KOPT-K1 (cell line): ENCODE results near the gene VTI1A.
"Not testable (repeated sequence)": the region's sequence is repeated elsewhere in the genome, so short reads cannot be mapped to it uniquely, and the experiment has no call there.

ENCODE experiments used
- H3K27ac ChIP-seq: fragments of 200-600 bp; sonication (generic); 2 replicates; pipeline ENCODE4 v1.5.1; 2016; ENCODE audit warnings: antibody characterized with exemption, mild to moderate bottlenecking, low read depth, low read length; ENCODE audit not compliant: poor library complexity, severe bottlenecking
- H3K36me3 ChIP-seq: fragments of 200-600 bp; sonication (generic); 2 replicates; pipeline ENCODE4 v1.5.1; 2017; ENCODE audit warnings: antibody characterized with exemption, mild to moderate bottlenecking, low read length, moderate library complexity; ENCODE audit not compliant: insufficient read depth
- H3K9me3 ChIP-seq: fragments of 200-600 bp; sonication (generic); 2 replicates; pipeline ENCODE4 v1.5.1; 2017; ENCODE audit warnings: antibody characterized with exemption, low read length, mild to moderate bottlenecking; ENCODE audit not compliant: insufficient read depth, poor library complexity, severe bottlenecking

Gene VTI1A

DNA sequence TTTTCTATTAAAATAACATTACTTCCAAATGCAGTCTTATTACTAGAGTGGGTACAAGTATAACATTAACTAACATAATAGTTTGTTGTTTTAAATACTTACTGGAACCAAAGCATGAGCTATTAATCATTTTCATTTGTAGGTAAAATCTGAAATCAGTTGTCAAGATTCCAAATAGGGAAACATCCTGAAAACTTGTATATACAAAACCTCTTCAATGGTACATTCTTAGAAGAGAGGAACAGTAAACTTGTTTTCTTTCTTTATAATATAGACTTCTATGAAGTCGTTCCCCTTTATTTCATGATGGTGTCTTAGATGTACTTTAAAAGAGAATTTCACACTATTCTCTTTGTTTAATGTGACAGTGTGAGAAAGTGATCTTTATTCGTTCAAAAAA lies 85.9 kb downstream of the VTI1A start:
- H3K27ac ChIP-seq: no peak overlapping the region
- 0 out of 2 replicates have a peak, but pooled peaks cover under 1% of the 10 kb centered on the region for H3K36me3 ChIP-seq
- H3K9me3 ChIP-seq: no peaks in the 10 kb centered on the region

DNA sequence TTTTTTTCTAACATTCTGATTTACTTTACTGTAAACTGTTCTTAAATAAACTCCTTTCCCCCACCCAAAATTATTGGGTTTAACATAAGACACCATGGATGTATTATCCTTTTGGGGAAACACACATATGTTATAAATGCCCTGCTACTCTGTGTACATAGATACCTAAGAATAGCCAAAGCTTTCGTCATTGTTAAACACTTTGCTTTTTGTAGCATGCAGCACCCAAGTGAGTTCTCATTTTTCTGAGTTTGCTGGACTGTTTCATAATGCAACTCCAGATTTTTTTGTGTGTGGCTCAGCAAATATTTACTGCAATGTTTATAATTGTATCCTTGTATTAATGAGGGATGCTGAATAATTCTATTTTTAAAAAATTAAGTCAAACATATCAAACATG lies 86.9 kb downstream of the VTI1A start:
- Histone ChIP-seq H3K9me3 (no peaks in the 10 kb centered on the region), H3K36me3 (peaks cover 10% of the 10 kb centered on the region), H3K27ac (no peak overlapping the region)

DNA sequence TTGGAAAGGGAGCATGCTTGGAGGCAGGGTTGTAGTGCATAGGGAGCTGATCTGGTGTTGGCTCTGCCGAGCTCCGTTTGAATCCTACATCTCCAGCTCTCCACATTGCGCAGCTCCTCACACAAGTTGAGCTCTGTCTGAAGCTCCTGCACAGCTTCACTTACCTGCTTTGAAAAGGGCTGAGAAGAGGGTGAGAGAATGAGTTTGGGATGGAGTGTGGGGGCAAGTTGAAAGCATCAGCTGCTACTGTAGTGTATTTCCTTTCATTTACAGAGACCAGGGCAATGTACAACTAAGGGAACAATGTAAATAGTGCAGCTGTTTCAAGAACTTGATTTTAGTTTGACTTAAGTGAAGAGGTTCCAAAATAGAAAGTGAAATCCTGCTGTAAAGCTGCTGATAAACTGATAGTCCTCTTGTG lies 88.5 kb downstream of the VTI1A start:
- Histone ChIP-seq H3K36me3 (peaks cover 14% of the 10 kb centered on the region), H3K9me3 (no peaks in the 10 kb centered on the region), H3K27ac (peak overlapping the region; percentile 63)

DNA sequence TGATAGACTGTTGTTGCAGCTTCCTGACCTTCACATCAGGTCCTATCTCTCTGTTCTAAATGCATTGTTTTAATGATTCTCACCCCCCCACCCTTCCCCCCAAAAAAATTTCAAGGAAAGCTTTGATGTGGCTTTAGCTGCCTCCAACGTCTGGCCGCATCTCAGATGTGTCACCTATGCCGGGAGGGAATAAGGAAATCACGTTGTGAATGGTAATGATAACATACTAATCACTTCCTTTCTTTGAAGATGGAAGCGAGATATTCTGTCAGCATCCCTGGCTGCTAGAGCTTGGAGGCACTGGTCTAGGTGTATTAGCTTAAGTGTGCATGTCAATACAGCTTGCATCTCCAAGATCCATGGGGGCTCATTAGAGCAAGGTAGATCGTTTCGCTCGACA lies 89.6 kb downstream of the VTI1A start:
- H3K9me3 ChIP-seq: no peaks in the 10 kb centered on the region
- peaks cover 14% of the 10 kb centered on the region for H3K36me3 ChIP-seq
- no peak overlapping the region for H3K27ac ChIP-seq

DNA sequence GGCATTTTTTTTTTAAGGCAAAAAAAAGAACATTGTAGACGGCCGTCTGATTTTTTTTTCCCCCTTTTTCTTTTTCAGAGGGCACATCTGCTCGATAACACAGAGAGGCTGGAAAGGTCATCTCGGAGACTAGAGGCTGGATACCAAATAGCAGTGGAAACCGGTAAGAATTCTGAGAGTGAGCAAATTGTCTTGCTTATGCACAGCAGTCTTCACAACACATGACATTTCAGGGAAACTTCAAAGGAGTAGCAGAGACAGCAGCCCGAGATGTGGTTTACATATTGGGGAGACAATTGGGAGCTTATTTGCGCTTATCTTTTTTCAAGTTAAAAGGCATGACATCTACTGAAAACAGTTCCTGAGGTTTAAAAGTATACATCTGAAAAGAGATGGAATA lies 91.2 kb downstream of the VTI1A start:
- Histone ChIP-seq H3K36me3 (peaks cover 14% of the 10 kb centered on the region), H3K9me3 (no peaks in the 10 kb centered on the region), H3K27ac (no peak overlapping the region)

DNA sequence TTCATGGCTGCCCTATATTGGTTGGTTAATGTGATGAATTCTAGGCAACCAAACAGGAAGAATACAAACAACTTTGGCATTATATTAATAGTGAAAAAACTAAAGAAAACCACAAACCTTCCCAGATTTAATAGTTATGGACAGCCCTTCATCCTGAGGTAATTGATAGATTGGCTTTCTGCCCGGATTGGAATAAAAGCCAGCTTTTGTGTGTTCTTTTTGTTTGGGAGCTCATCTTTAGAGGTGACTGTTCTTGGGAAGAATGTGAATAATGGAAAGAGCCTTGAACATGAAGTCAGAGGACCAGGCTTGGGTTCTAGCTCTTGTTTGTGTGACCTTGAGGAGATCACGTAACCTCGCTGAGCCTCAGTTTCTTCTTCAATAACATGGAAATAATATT lies 92.3 kb downstream of the VTI1A start:
- H3K27ac ChIP-seq: no peak overlapping the region
- no peaks in the 10 kb centered on the region for H3K9me3 ChIP-seq
- peaks cover 14% of the 10 kb centered on the region for H3K36me3 ChIP-seq

DNA sequence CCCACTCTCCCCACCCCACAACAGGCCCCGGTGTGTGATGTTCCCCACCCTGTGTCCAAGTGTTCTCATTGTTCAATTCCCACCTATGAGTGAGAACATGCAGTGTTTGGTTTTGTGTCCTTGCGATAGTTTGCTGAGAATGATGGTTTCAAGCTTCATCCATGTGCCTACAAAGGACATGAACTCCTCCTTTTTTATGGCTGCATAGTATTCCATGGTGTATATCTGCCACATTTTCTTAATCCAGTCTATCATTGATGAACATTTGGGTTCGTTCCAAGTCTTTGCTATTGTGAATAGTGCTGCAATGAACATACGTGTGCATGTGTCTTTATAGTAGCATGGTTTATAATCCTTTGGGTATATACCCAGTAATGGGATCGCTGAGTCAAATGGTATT lies 95.8 kb downstream of the VTI1A start:
- not testable (repeated sequence) for H3K9me3 ChIP-seq, H3K27ac ChIP-seq
- peaks cover 14% of the 10 kb centered on the region for H3K36me3 ChIP-seq

DNA sequence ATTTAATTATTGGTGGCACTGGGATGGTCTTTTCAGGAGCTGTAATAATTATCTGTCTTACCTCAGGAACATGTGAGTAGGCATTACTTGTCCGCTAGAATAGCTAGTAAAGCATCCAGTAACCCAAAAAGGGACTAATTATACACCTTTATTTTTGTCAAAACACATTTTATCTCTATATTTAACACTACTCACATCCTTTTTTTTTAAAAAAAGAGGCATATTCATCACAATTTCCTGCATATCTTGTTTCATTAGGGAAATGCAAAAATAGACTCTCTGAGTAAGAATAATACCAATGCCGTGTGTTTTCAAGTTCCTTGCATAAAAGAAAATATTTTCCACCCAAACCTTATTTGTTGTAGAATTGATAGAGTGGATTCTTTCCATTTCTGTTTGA lies 99.5 kb downstream of the VTI1A start:
- no peak overlapping the region for H3K27ac ChIP-seq
- H3K36me3 ChIP-seq: no peaks in the 10 kb centered on the region
- H3K9me3 ChIP-seq: no peaks in the 10 kb centered on the region

DNA sequence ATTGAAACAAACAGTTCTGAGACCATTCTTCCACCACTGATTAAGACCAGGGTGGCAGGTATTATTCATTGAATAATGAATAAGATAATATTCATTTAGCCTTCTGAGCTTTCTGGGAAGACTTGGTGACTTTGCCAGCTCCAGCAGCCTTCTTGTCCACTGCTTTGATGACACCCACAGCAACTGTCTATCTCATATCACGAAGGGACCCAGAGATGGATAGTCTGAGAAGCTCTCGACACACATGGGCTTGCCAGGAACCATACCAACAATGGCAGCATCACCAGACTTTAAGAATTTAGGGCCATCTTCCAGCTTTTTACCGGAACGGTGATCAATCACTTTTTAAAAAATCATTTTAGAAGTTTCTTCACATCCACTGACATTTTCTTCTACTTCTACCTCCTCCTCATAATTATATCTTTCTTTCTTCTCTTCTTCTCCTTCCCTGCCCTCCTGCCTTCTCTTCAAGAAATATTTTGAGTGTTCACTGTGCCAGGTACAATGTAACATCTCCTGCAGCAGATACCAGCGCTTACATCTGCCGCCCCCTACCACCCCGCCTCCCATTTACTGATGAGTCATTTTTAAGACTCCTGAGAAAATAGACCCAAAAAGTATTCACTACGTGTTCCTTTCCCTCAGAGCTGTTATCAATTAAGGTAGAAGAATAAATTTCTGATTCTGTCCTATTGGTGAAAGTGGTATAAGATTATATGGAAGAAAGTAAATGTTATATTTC lies 101.7 kb downstream of the VTI1A start:
- no peak overlapping the region for H3K27ac ChIP-seq
- H3K9me3 ChIP-seq: no peaks in the 10 kb centered on the region
- no peaks in the 10 kb centered on the region for H3K36me3 ChIP-seq

DNA sequence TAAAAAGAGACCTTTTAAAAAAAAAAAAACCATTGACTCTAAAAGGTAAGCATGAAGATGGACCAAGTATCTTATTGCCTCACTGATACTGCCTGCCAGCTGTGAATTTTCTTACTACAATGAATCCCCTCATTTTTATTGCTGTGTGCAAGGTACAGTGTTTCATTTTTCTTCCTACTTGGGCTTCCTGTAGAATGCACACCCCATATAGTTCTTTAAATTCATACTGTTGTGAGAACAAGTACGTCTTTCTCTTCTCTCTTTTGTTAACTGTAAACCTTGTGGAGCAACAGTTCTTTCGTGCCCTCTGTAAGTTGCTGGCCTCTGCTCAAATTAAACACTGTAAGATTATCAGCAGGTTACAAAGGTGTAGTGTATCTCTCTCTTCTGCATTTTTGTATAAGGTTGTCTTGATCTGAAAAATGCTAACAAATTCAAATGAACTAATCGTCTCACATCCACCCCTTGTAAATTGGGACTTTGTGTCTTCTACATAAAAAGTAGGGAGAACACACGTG lies 105.6 kb downstream of the VTI1A start:
- H3K9me3 ChIP-seq: no peaks in the 10 kb centered on the region
- H3K27ac ChIP-seq: no peak overlapping the region
- H3K36me3 ChIP-seq: no peaks in the 10 kb centered on the region

DNA sequence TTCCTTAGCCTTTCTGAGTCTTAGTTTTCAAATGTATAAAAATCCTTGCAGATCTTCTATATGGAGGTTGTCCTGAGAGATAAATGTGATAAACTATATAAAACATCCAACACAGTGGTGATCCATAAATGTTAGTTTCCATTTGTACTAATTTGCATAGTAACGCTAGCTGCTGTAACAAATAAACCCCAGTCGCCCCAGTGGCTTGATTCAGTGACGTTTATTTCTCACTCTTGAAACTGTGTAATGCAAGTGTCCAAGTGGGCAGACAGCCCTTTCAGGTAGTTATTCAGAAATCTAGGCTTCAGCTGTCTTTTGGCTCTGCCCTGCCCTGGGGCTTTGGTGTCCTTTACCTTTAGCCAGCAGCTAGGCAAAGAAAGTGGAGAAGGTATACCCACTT lies 106.3 kb downstream of the VTI1A start:
- H3K27ac ChIP-seq: no peak overlapping the region
- H3K36me3 ChIP-seq: no peaks in the 10 kb centered on the region
- no peaks in the 10 kb centered on the region for H3K9me3 ChIP-seq

DNA sequence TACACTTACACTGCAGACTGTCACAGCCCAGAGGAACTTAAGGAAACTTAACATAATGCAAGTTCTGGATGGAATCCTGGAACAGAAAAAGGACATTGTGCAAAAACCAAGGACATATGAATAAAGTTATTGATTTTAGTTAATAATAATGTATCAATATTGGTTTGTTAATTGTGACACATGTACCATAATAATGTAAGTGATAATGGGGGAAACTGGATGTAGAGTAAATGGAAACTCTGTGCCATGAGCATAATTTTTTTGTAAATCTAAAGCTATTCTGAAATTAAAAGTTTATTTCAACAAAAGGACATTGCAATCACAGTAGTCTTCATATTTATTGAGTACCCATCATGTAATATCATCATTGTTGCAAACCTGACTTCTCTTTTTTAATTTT lies 107.2 kb downstream of the VTI1A start:
- no peak overlapping the region for H3K27ac ChIP-seq
- H3K36me3 ChIP-seq: no peaks in the 10 kb centered on the region
- H3K9me3 ChIP-seq: no peaks in the 10 kb centered on the region

DNA sequence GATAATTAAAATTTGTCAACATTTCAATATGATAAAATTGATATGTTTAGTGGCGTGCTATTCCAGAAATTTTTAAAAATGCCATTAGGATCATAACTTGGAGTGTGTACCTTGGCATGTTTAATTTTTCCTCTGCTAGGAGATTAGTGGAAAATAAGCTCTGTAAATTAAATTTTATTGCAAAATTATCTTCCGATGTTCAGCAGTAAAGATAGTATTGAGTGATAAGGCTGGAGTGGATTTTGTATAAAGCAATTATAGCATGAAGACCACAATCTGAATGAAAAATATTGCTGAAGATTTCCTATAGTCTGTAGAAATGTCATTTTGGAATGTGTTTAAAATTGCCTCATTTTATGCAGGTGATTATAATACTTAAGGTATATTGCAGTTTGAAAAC lies 110.2 kb downstream of the VTI1A start:
- Histone ChIP-seq H3K36me3 (no peaks in the 10 kb centered on the region), H3K27ac (no peak overlapping the region), H3K9me3 (no peaks in the 10 kb centered on the region)

DNA sequence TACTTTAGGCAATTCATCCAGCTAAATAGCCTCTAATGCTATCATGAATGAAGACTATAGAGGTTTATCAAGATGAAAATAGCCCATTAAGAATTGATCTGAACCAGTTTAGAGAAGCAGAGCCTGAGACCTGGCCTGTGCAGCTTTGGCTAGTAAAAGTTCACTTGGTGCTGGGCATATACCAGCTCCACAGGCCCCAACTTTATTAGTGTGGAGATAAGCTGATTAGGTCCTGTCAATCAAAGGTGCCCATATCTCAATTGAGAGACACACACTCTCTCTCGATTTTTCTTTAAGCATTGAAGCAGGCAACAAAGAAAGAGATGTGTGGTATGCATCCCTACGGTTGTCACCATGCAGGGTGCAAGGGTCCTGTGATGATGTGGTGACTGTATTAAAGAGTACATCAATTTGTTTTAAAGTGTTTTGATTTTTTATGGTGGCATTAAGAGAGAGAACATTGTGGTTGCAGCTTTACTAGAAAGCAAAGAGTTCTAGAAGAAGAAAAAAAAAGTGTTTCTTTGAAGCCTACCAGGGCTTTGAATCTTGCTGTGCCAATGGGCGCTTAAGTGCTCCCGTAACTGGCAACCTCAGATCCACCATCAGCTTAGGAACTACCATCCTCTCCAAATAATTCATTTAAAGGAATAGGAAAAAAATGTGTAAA lies 111.6 kb downstream of the VTI1A start:
- no peaks in the 10 kb centered on the region for H3K36me3 ChIP-seq
- H3K9me3 ChIP-seq: no peaks in the 10 kb centered on the region
- H3K27ac ChIP-seq: no peak overlapping the region

DNA sequence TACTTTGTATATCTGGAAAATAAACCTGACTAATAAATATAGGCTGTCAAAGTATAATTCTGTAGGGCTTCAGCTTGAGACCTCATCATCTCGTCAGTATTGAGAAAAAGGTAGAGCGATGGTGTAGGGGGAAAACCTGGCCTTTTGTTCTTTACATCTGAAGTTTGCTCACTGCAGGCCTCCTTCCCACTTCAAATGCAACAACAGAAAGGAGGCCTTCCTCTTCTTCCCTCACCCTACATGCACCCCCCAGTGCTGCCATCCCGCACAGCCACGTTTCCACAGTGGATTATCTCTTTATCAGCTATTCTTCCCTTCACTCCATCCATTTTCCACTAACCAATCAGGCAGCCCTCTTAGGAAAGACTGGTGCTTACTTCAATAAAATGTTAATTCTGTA lies 112.3 kb downstream of the VTI1A start:
- no peaks in the 10 kb centered on the region for H3K36me3 ChIP-seq
- H3K27ac ChIP-seq: no peak overlapping the region
- H3K9me3 ChIP-seq: no peaks in the 10 kb centered on the region

DNA sequence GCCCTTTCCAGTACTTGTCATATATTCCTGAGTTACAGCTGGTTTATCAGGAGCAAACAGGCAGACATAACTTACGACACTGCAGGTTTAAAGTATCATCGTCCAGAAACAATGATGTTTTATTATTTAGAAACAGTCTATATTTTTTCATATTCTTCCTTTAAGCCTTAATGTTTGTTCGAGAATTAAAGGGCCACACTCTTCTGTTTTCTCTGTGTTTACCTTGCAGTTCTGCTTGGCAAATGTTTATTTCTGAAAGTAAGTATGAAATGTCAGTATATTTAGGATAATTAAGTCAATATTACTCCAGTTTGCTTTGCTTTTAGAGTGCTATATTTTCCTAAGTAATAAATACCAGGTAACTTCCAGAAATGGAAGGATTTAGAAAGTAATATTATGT lies 115.1 kb downstream of the VTI1A start:
- Histone ChIP-seq H3K27ac (no peak overlapping the region), H3K36me3 (no peaks in the 10 kb centered on the region), H3K9me3 (no peaks in the 10 kb centered on the region)
